Measurements from ENCODE around the gene SIDT1. TPM values are rescaled to one million over a fixed set of nuclear protein-coding genes. Genes with fewer than 3 reads are reported as not detected.

The SIDT1 gene
- total and polyA plus RNA-seq, 2 donors (not counting 1 experiment from before 2014, with no cell fraction given): 53.2 to 84.4 TPM

DNA sequence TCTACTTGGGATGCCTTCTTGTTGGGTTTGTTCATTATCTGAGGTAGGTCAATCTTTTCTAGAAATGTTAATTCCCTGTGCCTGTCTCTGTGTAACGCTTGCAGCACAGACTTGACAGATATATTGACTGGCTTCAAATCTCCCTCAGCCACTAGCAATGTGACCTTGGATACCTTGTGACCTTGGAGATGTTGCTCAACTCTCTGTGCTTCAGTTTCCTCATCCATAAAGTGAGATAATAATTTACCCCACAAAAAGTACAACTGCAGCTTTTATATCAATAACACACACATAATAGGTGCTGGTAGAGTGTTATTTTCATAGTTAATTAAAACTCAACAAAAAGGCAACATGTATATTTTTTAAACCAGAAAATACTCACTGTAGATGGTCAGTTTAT is 52.9 kb downstream of the SIDT1 start:
- Histone ChIP-seq H4K20me1 (ENCODE audit: control insufficient read depth, insufficient read depth, low read length, poor library complexity, severe bottlenecking) (no peaks in the 10 kb centered on the region), H3K4me2 (replicated peaks; ENCODE audit: low read depth, low read length, poor library complexity, severe bottlenecking) (no peak overlapping the region), H3K79me2 (ENCODE audit: control insufficient read depth, insufficient read depth, low read length) (no peaks in the 10 kb centered on the region), H3K27me3 (replicated peaks in 1 of 4; ENCODE audit: control extremely low read depth in 1 of 4, control insufficient read depth in 3 of 4, insufficient read depth in 4 of 4, low read length in 3 of 4) (no peaks in the 10 kb centered on the region), H3K4me3 (ENCODE audit: control extremely low read depth in 1 of 5, extremely low read depth in 1 of 5, insufficient read depth in 1 of 5, low read depth in 2 of 5, low read length in 4 of 5) (no peak overlapping the region), H2AFZ (ENCODE audit: insufficient read depth, low read depth, low read length, poor library complexity, severe bottlenecking) (no peak overlapping the region), H3K27ac (ENCODE audit: low read length in 2 of 2) (no peak overlapping the region), H3K4me1 (ENCODE audit: control insufficient read depth in 2 of 2, insufficient read depth in 2 of 2, low read length in 2 of 2) (no peaks in the 10 kb centered on the region), H3K9ac (ENCODE audit: low read length) (no peak overlapping the region), H3K36me3 (replicated peaks in 1 of 2; ENCODE audit: control extremely low read depth in 1 of 2, control insufficient read depth in 1 of 2, extremely low read depth in 1 of 2, insufficient read depth in 2 of 2, low read length in 1 of 2) (peaks cover 0 to 39% of the 10 kb centered on the region in 2 experiments), H3K9me3 (ENCODE audit: control extremely low read depth in 1 of 3, control insufficient read depth in 2 of 3, insufficient read depth in 1 of 3, low read length in 2 of 3) (no peaks in the 10 kb centered on the region)
- DNase-seq (no peak), ATAC-seq (ENCODE audit: low read depth) (no peak)
- Mint-ChIP-seq H3K27ac (no peak overlapping the region), H3K9me3 (ENCODE audit: insufficient read depth) (no peaks in the 10 kb centered on the region), H3K27me3 (no peaks in the 10 kb centered on the region), H3K4me3 (no peak overlapping the region), H3K4me1 (no peaks in the 10 kb centered on the region)
- TF ChIP-seq EZH2 (IDR thresholded peaks at IDR 0.05; ENCODE audit: borderline replicate concordance, insufficient read depth, low read depth, low read length, poor library complexity, severe bottlenecking) (no peak), CTCF (IDR thresholded peaks at IDR 0.05) (no peak)
- POLR2A ChIA-PET: no interaction called here
- intact Hi-C loops (cut with micrococcal nuclease): no loop called here
- WGBS (ENCODE audit: insufficient coverage): no CpG with 5 or more reads among the region's 1 CpG
- CTCF ChIA-PET: no interaction called here

DNA sequence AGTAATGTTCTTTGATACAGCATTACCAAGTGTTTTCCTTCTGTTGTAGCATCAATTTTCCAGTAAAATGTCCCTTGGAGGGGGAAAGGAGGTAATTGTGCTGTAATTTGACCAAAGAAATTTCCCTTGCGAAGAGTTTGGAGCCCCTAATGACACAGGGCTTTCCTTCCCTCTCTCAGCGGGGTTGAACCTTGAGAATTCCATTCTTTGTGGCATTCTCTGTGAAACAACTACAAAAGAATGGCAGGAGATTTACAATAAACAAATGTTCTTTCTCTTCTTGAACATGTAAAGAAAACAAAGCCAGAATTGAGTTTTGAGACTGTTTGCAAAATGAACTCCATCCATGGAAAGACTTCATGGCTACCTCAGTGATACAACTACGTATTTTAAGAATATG is 53.4 kb downstream of the SIDT1 start:
- no peak overlapping the region for H3K9ac ChIP-seq (ENCODE audit: low read length)
- Mint-ChIP-seq H3K27me3 (no peaks in the 10 kb centered on the region), H3K4me1 (no peaks in the 10 kb centered on the region), H3K27ac (no peak overlapping the region), H3K9me3 (ENCODE audit: insufficient read depth) (no peaks in the 10 kb centered on the region), H3K4me3 (no peak overlapping the region)
- H2AFZ ChIP-seq (ENCODE audit: insufficient read depth, low read depth, low read length, poor library complexity, severe bottlenecking): no peak overlapping the region
- no peaks in the 10 kb centered on the region for H4K20me1 ChIP-seq (ENCODE audit: control insufficient read depth, insufficient read depth, low read length, poor library complexity, severe bottlenecking)
- DNase-seq (no peak), ATAC-seq (ENCODE audit: low read depth) (no peak)
- no peaks in the 10 kb centered on the region for H3K27me3 ChIP-seq (replicated peaks in 1 of 4; ENCODE audit: control extremely low read depth in 1 of 4, control insufficient read depth in 3 of 4, insufficient read depth in 4 of 4, low read length in 3 of 4)
- intact Hi-C loops (cut with micrococcal nuclease): no loop called here
- H3K79me2 ChIP-seq (ENCODE audit: control insufficient read depth, insufficient read depth, low read length): no peaks in the 10 kb centered on the region
- no CpG with 5 or more reads among the region's 3 CpGs for WGBS (ENCODE audit: insufficient coverage)
- CTCF ChIA-PET: no interaction called here
- no peak overlapping the region for H3K4me3 ChIP-seq (ENCODE audit: control extremely low read depth in 1 of 5, extremely low read depth in 1 of 5, insufficient read depth in 1 of 5, low read depth in 2 of 5, low read length in 4 of 5)
- POLR2A ChIA-PET: no interaction called here
- TF ChIP-seq EZH2 (IDR thresholded peaks at IDR 0.05; ENCODE audit: borderline replicate concordance, insufficient read depth, low read depth, low read length, poor library complexity, severe bottlenecking) (no peak), CTCF (IDR thresholded peaks at IDR 0.05) (no peak)
- no peaks in the 10 kb centered on the region for H3K9me3 ChIP-seq (ENCODE audit: control extremely low read depth in 1 of 3, control insufficient read depth in 2 of 3, insufficient read depth in 1 of 3, low read length in 2 of 3)
- no peak overlapping the region for H3K4me2 ChIP-seq (replicated peaks; ENCODE audit: low read depth, low read length, poor library complexity, severe bottlenecking)
- H3K36me3 ChIP-seq (replicated peaks in 1 of 2; ENCODE audit: control extremely low read depth in 1 of 2, control insufficient read depth in 1 of 2, extremely low read depth in 1 of 2, insufficient read depth in 2 of 2, low read length in 1 of 2): peaks cover 0 to 43% of the 10 kb centered on the region in 2 experiments
- no peaks in the 10 kb centered on the region for H3K4me1 ChIP-seq (ENCODE audit: control insufficient read depth in 2 of 2, insufficient read depth in 2 of 2, low read length in 2 of 2)
- H3K27ac ChIP-seq (ENCODE audit: low read length in 2 of 2): no peak overlapping the region
